ENCODE results near the gene CCDC112. TPM values are rescaled to one million over a fixed set of nuclear protein-coding genes. Genes with fewer than 3 reads are reported as not detected.

CCDC112 gene
- total RNA-seq, 1 experiment from 2014 or later = 13.4 TPM

GRCh38 chr5:115297031-115297430, 577 bp upstream of the CCDC112 start:
- ChIA-PET POLR2A (ENCODE audit: low non-redundant PET) (no interaction called here), CTCF (no interaction called here)
- H3K4me3 ChIP-seq (ENCODE audit: low read depth, low read length, poor library complexity, severe bottlenecking) = no peak overlapping the region
- no peak overlapping the region for H3K27ac ChIP-seq (ENCODE audit: low read depth, low read length, poor library complexity, severe bottlenecking)
- DNase-seq (ENCODE audit: low spot score) = no peak
- no peaks in the 10 kb centered on the region for H3K36me3 ChIP-seq (ENCODE audit: insufficient read depth, low read length, poor library complexity, severe bottlenecking)
- H3K4me1 ChIP-seq (ENCODE audit: insufficient read depth, low read length, poor library complexity, severe bottlenecking) = peaks cover 4% of the 10 kb centered on the region
- H3K9me3 ChIP-seq (ENCODE audit: low read depth, low read length, poor library complexity, severe bottlenecking) = no peaks in the 10 kb centered on the region
- intact Hi-C loops (cut with micrococcal nuclease; ENCODE audit: unreplicated experiment) = no loop called here
- no TSS peak for BruUV-seq (replicated peaks)
- TF ChIP-seq, protein P1, sequence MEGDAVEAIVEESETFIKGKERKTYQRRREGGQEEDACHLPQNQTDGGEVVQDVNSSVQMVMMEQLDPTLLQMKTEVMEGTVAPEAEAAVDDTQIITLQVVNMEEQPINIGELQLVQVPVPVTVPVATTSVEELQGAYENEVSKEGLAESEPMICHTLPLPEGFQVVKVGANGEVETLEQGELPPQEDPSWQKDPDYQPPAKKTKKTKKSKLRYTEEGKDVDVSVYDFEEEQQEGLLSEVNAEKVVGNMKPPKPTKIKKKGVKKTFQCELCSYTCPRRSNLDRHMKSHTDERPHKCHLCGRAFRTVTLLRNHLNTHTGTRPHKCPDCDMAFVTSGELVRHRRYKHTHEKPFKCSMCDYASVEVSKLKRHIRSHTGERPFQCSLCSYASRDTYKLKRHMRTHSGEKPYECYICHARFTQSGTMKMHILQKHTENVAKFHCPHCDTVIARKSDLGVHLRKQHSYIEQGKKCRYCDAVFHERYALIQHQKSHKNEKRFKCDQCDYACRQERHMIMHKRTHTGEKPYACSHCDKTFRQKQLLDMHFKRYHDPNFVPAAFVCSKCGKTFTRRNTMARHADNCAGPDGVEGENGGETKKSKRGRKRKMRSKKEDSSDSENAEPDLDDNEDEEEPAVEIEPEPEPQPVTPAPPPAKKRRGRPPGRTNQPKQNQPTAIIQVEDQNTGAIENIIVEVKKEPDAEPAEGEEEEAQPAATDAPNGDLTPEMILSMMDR (conservative IDR thresholded peaks at IDR 0.05; ENCODE audit: low read depth, low read length) = no peak
- TF ChIP-seq EZH2 (IDR thresholded peaks at IDR 0.05; ENCODE audit: borderline replicate concordance, low read depth, low read length, poor library complexity, severe bottlenecking) = no peak
- peaks cover 3% of the 10 kb centered on the region for H3K27me3 ChIP-seq (replicated peaks; ENCODE audit: insufficient read depth, low read depth, low read length, poor library complexity)

DNA sequence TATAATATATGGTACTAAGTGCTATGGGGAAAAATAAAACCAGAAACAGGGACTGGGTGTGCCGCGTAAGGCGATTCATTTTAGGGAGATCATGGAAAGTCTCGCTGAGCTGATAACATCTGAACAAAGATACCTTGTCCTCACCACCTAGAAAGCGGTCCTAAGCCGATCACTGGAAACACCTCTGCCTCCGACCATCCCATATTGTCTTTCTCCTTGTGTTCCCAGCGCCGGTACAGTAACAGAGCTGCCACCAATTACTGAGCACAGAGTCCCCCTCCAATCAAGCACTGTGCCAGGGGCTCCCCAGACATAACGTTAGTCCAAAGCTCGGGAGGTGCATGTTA, 704 bp downstream of the CCDC112 start:
- H3K27me3 ChIP-seq (replicated peaks; ENCODE audit: insufficient read depth, low read depth, low read length, poor library complexity) = no peaks in the 10 kb centered on the region
- peak overlapping the region; percentile 72 for H3K27ac ChIP-seq (ENCODE audit: low read depth, low read length, poor library complexity, severe bottlenecking)
- BruUV-seq (replicated peaks) = TSS peak; percentile 30
- no peaks in the 10 kb centered on the region for H3K36me3 ChIP-seq (ENCODE audit: insufficient read depth, low read length, poor library complexity, severe bottlenecking)
- peaks cover 4% of the 10 kb centered on the region for H3K4me1 ChIP-seq (ENCODE audit: insufficient read depth, low read length, poor library complexity, severe bottlenecking)
- CTCF ChIA-PET = interaction anchor here (0.8 kb wide), 1 partner anchor 659 kb away, joined by 4 read pairs; no protein-coding TSS in a partner anchor
- TF ChIP-seq, protein P1 (conservative IDR thresholded peaks at IDR 0.05; ENCODE audit: low read depth, low read length) = no peak
- TF ChIP-seq EZH2 (IDR thresholded peaks at IDR 0.05; ENCODE audit: borderline replicate concordance, low read depth, low read length, poor library complexity, severe bottlenecking) = no peak
- POLR2A ChIA-PET (ENCODE audit: low non-redundant PET) = interaction anchor here (0.9 kb wide), 1 partner anchor 249 kb away, joined by 3 read pairs; no protein-coding TSS in a partner anchor
- no peaks in the 10 kb centered on the region for H3K9me3 ChIP-seq (ENCODE audit: low read depth, low read length, poor library complexity, severe bottlenecking)
- no peak for DNase-seq (ENCODE audit: low spot score)
- intact Hi-C loops (cut with micrococcal nuclease; ENCODE audit: unreplicated experiment) = no loop called here
- peak overlapping the region; percentile 67 for H3K4me3 ChIP-seq (ENCODE audit: low read depth, low read length, poor library complexity, severe bottlenecking)

DNA sequence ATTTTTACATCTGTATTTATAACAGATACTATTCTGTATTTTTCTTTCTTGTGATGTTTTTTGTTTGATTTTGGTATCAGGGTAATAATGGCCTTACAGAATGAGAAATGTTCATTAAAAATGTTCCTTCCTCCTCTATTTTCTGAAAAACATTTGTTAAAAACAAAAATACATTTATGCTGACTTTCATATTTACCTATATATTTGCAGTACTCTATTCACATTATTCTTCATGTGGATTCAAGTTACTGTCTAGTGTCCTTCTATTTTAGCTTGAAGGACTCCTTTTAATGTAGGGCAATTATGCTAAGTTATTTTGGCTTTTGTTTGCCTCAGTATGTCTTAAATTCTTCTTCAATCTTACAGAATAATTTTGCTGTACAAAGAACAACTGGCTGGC, 5.1 kb downstream of the CCDC112 start:
- intact Hi-C loops (cut with micrococcal nuclease; ENCODE audit: unreplicated experiment) = no loop called here
- ChIA-PET POLR2A (ENCODE audit: low non-redundant PET) (no interaction called here), CTCF (no interaction called here)
- no peaks in the 10 kb centered on the region for H3K36me3 ChIP-seq (ENCODE audit: insufficient read depth, low read length, poor library complexity, severe bottlenecking)
- no peak for DNase-seq (ENCODE audit: low spot score)
- H3K27me3 ChIP-seq (replicated peaks; ENCODE audit: insufficient read depth, low read depth, low read length, poor library complexity) = no peaks in the 10 kb centered on the region
- no peak overlapping the region for H3K4me3 ChIP-seq (ENCODE audit: low read depth, low read length, poor library complexity, severe bottlenecking)
- no peak overlapping the region for H3K27ac ChIP-seq (ENCODE audit: low read depth, low read length, poor library complexity, severe bottlenecking)
- TF ChIP-seq, protein P1 (conservative IDR thresholded peaks at IDR 0.05; ENCODE audit: low read depth, low read length) = no peak
- no peak for TF ChIP-seq EZH2 (IDR thresholded peaks at IDR 0.05; ENCODE audit: borderline replicate concordance, low read depth, low read length, poor library complexity, severe bottlenecking)
- H3K9me3 ChIP-seq (ENCODE audit: low read depth, low read length, poor library complexity, severe bottlenecking) = no peaks in the 10 kb centered on the region
- H3K4me1 ChIP-seq (ENCODE audit: insufficient read depth, low read length, poor library complexity, severe bottlenecking) = peaks cover 4% of the 10 kb centered on the region
- BruUV-seq (replicated peaks) = no TSS peak

Measured in A673 (cell line).